ENCODE results near the gene COA8.

COA8 gene

DNA sequence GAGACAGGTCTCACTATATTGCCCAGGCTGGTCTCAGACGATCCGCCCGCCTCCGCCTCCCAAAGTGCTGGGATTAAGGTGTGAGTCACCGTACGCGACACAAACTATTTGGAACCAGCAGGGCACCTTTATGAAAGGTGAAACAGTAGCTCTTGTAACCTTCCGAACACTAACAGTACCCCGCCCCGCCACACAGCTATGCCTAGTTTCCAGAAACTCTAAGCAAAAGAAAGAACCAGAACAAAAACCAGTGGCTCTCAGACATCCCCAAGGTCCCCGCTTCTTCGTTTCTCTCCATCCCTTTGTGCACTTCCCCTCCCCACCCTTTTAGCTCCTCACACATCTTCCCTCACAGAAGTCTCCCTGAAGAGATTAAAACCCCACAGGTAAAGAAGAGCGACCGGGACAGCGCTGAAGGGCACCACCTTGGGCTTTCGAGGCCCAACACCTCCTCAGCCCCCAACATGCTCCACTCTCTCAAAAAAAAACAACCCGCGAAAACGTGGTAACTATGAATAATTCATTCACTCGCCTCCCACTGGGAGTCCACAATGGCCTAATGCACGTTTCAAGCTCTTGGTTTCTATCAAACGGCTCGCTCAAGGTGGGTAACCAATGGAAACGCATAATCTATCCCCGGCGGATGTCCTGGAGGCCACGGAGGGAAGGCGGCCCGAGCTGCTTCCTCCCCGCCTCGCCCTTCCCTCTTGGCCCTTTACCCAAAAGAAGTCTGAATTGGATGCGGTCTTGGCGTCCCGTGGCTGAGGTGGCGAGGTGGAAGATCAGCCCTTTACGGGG, 1.2 kb upstream of the COA8 start:
- ChIA-PET POLR2A (no interaction called here), CTCF (interaction anchor here (0.9 to 2.4 kb wide), 8 partner anchors 9 to 457 kb away, joined by 3 to 7 read pairs (median 6); no protein-coding TSS in a partner anchor)
- DNase-seq (ENCODE audit: extremely low spot score) = peak; percentile 64
- TF ChIP-seq, protein P1, sequence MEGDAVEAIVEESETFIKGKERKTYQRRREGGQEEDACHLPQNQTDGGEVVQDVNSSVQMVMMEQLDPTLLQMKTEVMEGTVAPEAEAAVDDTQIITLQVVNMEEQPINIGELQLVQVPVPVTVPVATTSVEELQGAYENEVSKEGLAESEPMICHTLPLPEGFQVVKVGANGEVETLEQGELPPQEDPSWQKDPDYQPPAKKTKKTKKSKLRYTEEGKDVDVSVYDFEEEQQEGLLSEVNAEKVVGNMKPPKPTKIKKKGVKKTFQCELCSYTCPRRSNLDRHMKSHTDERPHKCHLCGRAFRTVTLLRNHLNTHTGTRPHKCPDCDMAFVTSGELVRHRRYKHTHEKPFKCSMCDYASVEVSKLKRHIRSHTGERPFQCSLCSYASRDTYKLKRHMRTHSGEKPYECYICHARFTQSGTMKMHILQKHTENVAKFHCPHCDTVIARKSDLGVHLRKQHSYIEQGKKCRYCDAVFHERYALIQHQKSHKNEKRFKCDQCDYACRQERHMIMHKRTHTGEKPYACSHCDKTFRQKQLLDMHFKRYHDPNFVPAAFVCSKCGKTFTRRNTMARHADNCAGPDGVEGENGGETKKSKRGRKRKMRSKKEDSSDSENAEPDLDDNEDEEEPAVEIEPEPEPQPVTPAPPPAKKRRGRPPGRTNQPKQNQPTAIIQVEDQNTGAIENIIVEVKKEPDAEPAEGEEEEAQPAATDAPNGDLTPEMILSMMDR (IDR thresholded peaks at IDR 0.05; ENCODE audit: control extremely low read depth, extremely low read depth, low read depth, missing control alignments) = no peak

DNA sequence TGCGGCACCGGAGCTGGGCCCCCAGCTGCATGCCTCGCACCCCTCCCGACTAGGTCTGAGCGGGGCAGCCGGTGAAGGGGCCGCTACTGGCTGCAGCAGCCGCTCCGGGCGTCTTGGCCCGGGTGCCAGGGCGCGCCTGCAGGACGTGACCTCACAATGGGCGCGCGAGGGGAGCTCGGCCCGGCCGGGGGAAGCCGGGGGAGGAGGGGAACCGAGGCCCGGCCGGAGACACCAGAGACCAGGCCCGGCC, 656 bp upstream of the COA8 start:
- TF ChIP-seq, protein P1 (IDR thresholded peaks at IDR 0.05; ENCODE audit: control extremely low read depth, extremely low read depth, low read depth, missing control alignments) = no peak
- CTCF ChIA-PET = interaction anchor here (0.9 to 2.4 kb wide), 7 partner anchors 10 to 458 kb away, joined by 3 to 7 read pairs (median 6); no protein-coding TSS in a partner anchor
- POLR2A ChIA-PET = no interaction called here
- DNase-seq (ENCODE audit: extremely low spot score) = no peak

DNA sequence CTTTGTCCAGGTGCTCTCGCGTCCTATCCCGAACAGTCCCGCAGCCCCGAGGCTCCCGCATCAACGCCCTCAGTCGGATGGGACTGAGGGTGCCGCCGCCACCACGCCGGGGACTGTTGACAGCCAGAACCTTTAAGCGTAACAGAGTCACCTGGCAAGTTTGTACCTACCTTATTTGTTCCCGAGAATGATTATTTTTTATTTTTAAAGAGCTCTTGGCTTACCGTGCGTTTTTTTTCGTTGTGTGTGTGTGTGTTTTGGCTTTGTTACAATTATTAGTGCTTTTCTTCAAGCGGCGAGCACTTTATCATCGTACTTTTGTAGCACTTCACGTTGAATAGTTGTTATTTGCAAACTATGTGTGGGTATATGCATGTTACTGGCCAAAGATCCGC, 463 bp downstream of the COA8 start:
- TF ChIP-seq, protein P1 (IDR thresholded peaks at IDR 0.05; ENCODE audit: control extremely low read depth, extremely low read depth, low read depth, missing control alignments) = no peak

DNA sequence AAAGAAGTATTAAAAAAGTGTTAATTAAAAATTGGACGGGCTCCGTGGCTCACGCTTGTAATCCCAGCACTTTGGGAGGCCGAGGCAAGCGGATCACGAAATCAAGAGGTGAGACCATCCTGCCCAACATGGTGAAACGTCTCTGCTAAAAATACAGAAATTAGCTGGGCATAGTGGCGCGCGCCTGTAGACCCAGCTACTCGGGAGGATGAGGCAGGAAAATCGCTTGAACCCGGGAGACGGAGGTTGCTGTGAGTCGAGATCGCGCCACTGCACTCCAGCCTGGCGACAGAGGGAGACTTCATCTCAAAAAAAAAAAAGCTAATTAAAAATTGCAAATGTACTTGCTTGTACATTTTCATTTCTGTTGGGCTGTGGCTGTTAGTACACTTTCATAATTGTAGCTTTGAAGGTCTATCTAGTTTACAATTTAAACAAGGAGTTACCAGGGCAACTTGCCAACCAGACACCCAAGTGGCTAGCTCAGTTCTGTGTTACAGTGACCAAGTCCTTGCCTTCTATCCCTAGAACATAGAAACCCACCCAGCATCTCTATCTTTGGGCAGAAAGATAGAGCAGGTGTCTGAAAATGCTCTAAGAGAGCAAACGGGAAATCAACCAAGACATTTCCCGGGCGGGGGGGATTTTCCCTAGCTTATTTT, 1.2 kb downstream of the COA8 start:
- TF ChIP-seq, protein P1 (IDR thresholded peaks at IDR 0.05; ENCODE audit: control extremely low read depth, extremely low read depth, low read depth, missing control alignments) = no peak
- CTCF ChIA-PET = interaction anchor here (1.0 to 1.1 kb wide), 3 partner anchors 28 to 64 kb away, joined by 3 to 4 read pairs (median 3); no protein-coding TSS in a partner anchor
- POLR2A ChIA-PET = no interaction called here
- DNase-seq (ENCODE audit: extremely low spot score) = no peak

More for the DNA sequence above, 463 bp downstream of the COA8 start:
- ChIA-PET POLR2A (no interaction called here), CTCF (interaction anchor here (1.0 to 1.1 kb wide), 2 partner anchors 44 to 63 kb away, joined by 3 to 4 read pairs; no protein-coding TSS in a partner anchor)
- no peak for DNase-seq (ENCODE audit: extremely low spot score)

DNA sequence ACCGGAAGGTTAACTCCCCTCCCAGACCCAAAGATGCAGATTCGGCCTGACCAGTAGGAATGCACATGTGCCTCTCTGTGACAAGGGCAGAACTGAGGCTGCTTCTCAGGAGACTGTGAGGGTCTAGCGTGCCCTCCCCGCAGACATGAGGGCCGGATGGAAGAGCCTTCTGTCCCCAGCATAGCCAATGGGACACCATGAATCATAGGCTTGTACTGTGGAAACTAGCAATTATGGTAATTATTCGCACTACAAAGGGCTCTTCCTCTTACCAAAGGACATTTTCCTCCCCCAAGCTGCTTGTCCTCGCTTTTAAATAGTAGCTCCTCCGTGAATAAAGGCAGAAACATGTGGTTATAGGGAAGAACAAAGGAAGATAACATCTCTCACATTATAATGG, 6.2 kb downstream of the COA8 start:
- ChIA-PET CTCF (interaction anchor here (2.5 to 2.9 kb wide), 2 partner anchors 11 to 16 kb away, joined by 6 to 8 read pairs; no protein-coding TSS in a partner anchor), POLR2A (no interaction called here)
- TF ChIP-seq, protein P1 (IDR thresholded peaks at IDR 0.05; ENCODE audit: control extremely low read depth, extremely low read depth, low read depth, missing control alignments) = no peak
- DNase-seq (ENCODE audit: extremely low spot score) = no peak

DNA sequence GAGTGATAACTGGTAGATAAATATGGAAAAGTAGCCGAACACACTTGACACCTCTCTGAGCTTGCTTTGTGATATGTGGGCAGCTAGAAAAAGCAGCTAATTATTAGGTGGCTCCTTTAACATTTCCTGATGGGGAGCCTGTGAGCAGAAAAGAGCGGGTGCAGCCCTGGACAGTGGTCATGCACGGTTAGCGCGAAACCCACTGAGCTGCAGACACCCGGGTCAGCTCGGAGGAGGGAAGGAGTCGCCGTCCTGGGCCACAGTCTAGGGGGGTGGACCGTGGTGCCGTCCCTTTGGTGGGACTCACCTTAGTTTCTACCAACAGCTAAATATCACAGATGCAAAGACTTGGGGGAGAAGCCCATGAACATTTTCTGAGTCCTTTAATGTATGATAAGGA, 6.6 kb downstream of the COA8 start:
- DNase-seq (ENCODE audit: extremely low spot score) = no peak
- ChIA-PET POLR2A (interaction anchor here (0.7 kb wide), 1 partner anchor 55 kb away, joined by 3 read pairs; no protein-coding TSS in a partner anchor), CTCF (interaction anchor here (1.1 to 2.9 kb wide), 2 partner anchors 11 to 49 kb away, joined by 3 to 6 read pairs; no protein-coding TSS in a partner anchor)
- TF ChIP-seq, protein P1 (IDR thresholded peaks at IDR 0.05; ENCODE audit: control extremely low read depth, extremely low read depth, low read depth, missing control alignments) = no peak
